Measurements from ENCODE around the gene RNF40. TPM values are rescaled to one million over a fixed set of nuclear protein-coding genes. Genes with fewer than 3 reads are reported as not detected.

The RNF40 gene
- total and polyA plus RNA-seq, 2 of the 8 experiments (the other 6 are each of a cell fraction or from before 2014, with no cell fraction given): 38.5 to 68.7 TPM

GRCh38 chr16:30794634-30795033 is 32.5 kb downstream of the RNF40 start (continued):
- TF ChIP-seq BCL11A (IDR thresholded peaks at IDR 0.05; ENCODE audit: low read depth in 2 of 2, low read length in 2 of 2) (no peak), RXRA (IDR thresholded peaks at IDR 0.05; ENCODE audit: insufficient read depth, low read depth, low read length) (no peak)

All from H1 (cell line).